ENCODE measurements around the gene MT3.

GRCh38 chr16:56631197-56631596 is 41.9 kb downstream of the MT3 start:
- TF ChIP-seq, protein P1, sequence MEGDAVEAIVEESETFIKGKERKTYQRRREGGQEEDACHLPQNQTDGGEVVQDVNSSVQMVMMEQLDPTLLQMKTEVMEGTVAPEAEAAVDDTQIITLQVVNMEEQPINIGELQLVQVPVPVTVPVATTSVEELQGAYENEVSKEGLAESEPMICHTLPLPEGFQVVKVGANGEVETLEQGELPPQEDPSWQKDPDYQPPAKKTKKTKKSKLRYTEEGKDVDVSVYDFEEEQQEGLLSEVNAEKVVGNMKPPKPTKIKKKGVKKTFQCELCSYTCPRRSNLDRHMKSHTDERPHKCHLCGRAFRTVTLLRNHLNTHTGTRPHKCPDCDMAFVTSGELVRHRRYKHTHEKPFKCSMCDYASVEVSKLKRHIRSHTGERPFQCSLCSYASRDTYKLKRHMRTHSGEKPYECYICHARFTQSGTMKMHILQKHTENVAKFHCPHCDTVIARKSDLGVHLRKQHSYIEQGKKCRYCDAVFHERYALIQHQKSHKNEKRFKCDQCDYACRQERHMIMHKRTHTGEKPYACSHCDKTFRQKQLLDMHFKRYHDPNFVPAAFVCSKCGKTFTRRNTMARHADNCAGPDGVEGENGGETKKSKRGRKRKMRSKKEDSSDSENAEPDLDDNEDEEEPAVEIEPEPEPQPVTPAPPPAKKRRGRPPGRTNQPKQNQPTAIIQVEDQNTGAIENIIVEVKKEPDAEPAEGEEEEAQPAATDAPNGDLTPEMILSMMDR (IDR thresholded peaks at IDR 0.05; ENCODE audit: low read depth, low read length, poor library complexity, severe bottlenecking): no peak
- no peak for TF ChIP-seq EZH2phosphoT487 (IDR thresholded peaks at IDR 0.05; ENCODE audit: borderline replicate concordance, low read length)

Data from DOHH2 (cell line).